Lung (tissue), 12 donors: ENCODE data around the gene SVOP. TPM values are rescaled to one million over a fixed set of nuclear protein-coding genes. Genes with fewer than 3 reads are reported as not detected.

ENCODE experiments used
- ATAC-seq: fragments of 200-7000 bp; cut with Tn5 transposase; one replicate; pipeline ENCODE4 v1.9.1; 2020; ENCODE audit warnings: moderate number of reproducible peaks; ENCODE audit not compliant: insufficient read depth, low FRiP score
- DNase-seq, 3 donors: peaks; one replicate each; pipeline ENCODE4 v3.0.0-alpha.2; 2013 to 2017
- H3K27ac ChIP-seq, 2 donors: one replicate each; pipeline ENCODE4 v1.5.1; 2013; ENCODE audit warnings: mild to moderate bottlenecking in 2 of 2, moderate library complexity in 2 of 2, control low read depth in 1 of 2, inconsistent platforms in 1 of 2, low read depth in 1 of 2, low read length in 1 of 2
- H3K27me3 ChIP-seq, 3 donors: one replicate each; pipeline ENCODE4 v1.5.1; 2013; ENCODE audit warnings: low read length in 2 of 3; ENCODE audit not compliant: control insufficient read depth in 3 of 3, insufficient read depth in 3 of 3
- H3K36me3 ChIP-seq, 4 donors: one replicate each; pipeline ENCODE4 v1.5.1; 2013; ENCODE audit warnings: low read length in 4 of 4, mild to moderate bottlenecking in 1 of 4, moderate library complexity in 1 of 4; ENCODE audit not compliant: control insufficient read depth in 4 of 4, insufficient read depth in 4 of 4
- H3K4me1 ChIP-seq, 5 donors: one replicate each; pipeline ENCODE4 v1.5.1; 2013; ENCODE audit warnings: low read length in 5 of 5, mild to moderate bottlenecking in 2 of 5, moderate library complexity in 1 of 5; ENCODE audit not compliant: control insufficient read depth in 5 of 5, insufficient read depth in 5 of 5
- H3K4me3 ChIP-seq: one replicate; pipeline ENCODE4 v1.5.1; 2013; ENCODE audit warnings: mild to moderate bottlenecking, control low read depth, moderate library complexity
- H3K9ac ChIP-seq, 2 donors: one replicate each; pipeline ENCODE4 v1.5.1; 2013; ENCODE audit warnings: low read length in 2 of 2, control low read depth in 1 of 2; ENCODE audit not compliant: insufficient read depth in 1 of 2
- H3K9me3 ChIP-seq, 4 donors: one replicate each; pipeline ENCODE4 v1.5.1; 2013; ENCODE audit warnings: low read length in 3 of 4, mild to moderate bottlenecking in 1 of 4, moderate library complexity in 1 of 4; ENCODE audit not compliant: control insufficient read depth in 4 of 4, insufficient read depth in 3 of 4
- CTCF ChIP-seq: IDR thresholded peaks from 2 replicates; pipeline ENCODE4 v1.5.1; 2012; ENCODE audit warnings: mild to moderate bottlenecking; ENCODE audit errors: control extremely low read depth, extremely low read depth
- WGBS, 2 donors: extraction: QIAGEN DNeasy Blood & Tissue Kit; methylation state at CpG; one replicate each; pipeline ENCODE4 v1.1.7; 2013; 5-methylcytosine and 5-hydroxymethylcytosine counted together
- polyA plus RNA-seq, 2 donors: library from polyadenylated mRNA; stranded (reverse); fragments of 200-250 nt; gene quantifications; one replicate each; pipeline ENCODE4 v1.2.1, GENCODE V29; 2013
- total RNA-seq, 2 donors: library from RNA; depleted of rRNA in 1 of 2; stranded (reverse); fragments of >200 nt in 1 of 2; gene quantifications; one replicate each; pipeline ENCODE4 v1.2.1, GENCODE V29; 2014 to 2021
- donor health status: control.
- donor health status: control.
- donor health status: Bipolar disorder and iron deficiency.
- donor health status: healthy.
- donor health status: DM: yes; HTN: yes; CAD: no.

Gene SVOP
- total and polyA plus RNA-seq, 4 donors, result 0.11 TPM; not detected in 3

- peaks cover 0 to 2% (median 0%) of the 10 kb centered on the region in 5 donors for H3K4me1 ChIP-seq
- no peak overlapping the region for H3K4me3 ChIP-seq
- no peak for TF ChIP-seq CTCF
- no peaks in the 10 kb centered on the region for H3K27me3 ChIP-seq
- H3K27ac ChIP-seq, result no peak overlapping the region
- no peaks in the 10 kb centered on the region for H3K9me3 ChIP-seq
- no peaks in the 10 kb centered on the region for H3K36me3 ChIP-seq
- no peak for DNase-seq
- WGBS, 2 donors, result 64 to 79% methylated on average over 8 of the region's 8 CpGs
- no peak for ATAC-seq
- H3K9ac ChIP-seq, result no peak overlapping the region
Measured at GRCh38 chr12:109047081-109047805, 26.4 kb upstream of the SVOP start.

GRCh38 chr12:109044241-109044640 lies 23.4 kb upstream of the SVOP start:
- no peak overlapping the region for H3K9ac ChIP-seq
- DNase-seq (no peak), ATAC-seq (no peak)
- H3K27me3 ChIP-seq, result no peaks in the 10 kb centered on the region
- no peak overlapping the region for H3K27ac ChIP-seq
- 85 to 91% methylated on average over 5 of the region's 5 CpGs for WGBS, 2 donors
- no peaks in the 10 kb centered on the region for H3K36me3 ChIP-seq
- H3K4me3 ChIP-seq, result no peak overlapping the region
- peaks cover 0 to 6% (median 2%) of the 10 kb centered on the region in 4 donors for H3K9me3 ChIP-seq
- no peak for TF ChIP-seq CTCF
- no peaks in the 10 kb centered on the region for H3K4me1 ChIP-seq

GRCh38 chr12:109036975-109037374 lies 16.1 kb upstream of the SVOP start:
- Histone ChIP-seq H3K9me3 (peaks cover 0 to 6% (median 2%) of the 10 kb centered on the region in 4 donors), H3K27ac (no peak overlapping the region), H3K9ac (no peak overlapping the region), H3K36me3 (no peaks in the 10 kb centered on the region), H3K27me3 (no peaks in the 10 kb centered on the region), H3K4me1 (no peaks in the 10 kb centered on the region), H3K4me3 (no peak overlapping the region)
- ATAC-seq (no peak), DNase-seq (no peak)
- WGBS, 2 donors, result 69 to 80% methylated on average over 1 of the region's 1 CpG
- no peak for TF ChIP-seq CTCF
